ENCODE results near the gene SRSF1. TPM values are rescaled to one million over a fixed set of nuclear protein-coding genes. Genes with fewer than 3 reads are reported as not detected.

SRSF1 gene
- 203 TPM for polyA plus RNA-seq (2012; ENCODE audit: insufficient read length, low read depth)

- TF ChIP-seq REST (IDR thresholded peaks at IDR 0.05; ENCODE audit: insufficient read depth in 1 of 2, low read depth in 2 of 2, low read length in 2 of 2), result peak in 1 of 2 experiments; percentile 13; a peak in 1 of 4 replicates
- peak; percentile 83 for TF ChIP-seq FOXP2 (optimal IDR thresholded peaks at IDR 0.05; ENCODE audit: borderline replicate concordance, extremely low read depth, extremely low read length, insufficient read depth)
- peak; percentile 94 for TF ChIP-seq POLR2AphosphoS5 (IDR thresholded peaks at IDR 0.05; ENCODE audit: low read depth, low read length)
- peak; percentile 98 for TF ChIP-seq TAF1 (IDR thresholded peaks at IDR 0.05; ENCODE audit: borderline replicate concordance, insufficient read depth, low read length)
- TF ChIP-seq SIN3A (IDR thresholded peaks at IDR 0.05; ENCODE audit: borderline replicate concordance, insufficient read depth, low read length), result peak; percentile 73; the same call in 1 of the 2 replicates
Observed at GRCh38 chr17:58006924-58007780, at the start of gene SRSF1. Gene SRSF1 (minus strand): TSS chr17:58007246. CDS start chr17:58007137, 109 bp downstream.

- no peak for TF ChIP-seq SIN3A (IDR thresholded peaks at IDR 0.05; ENCODE audit: borderline replicate concordance, insufficient read depth, low read length)
- TF ChIP-seq REST (IDR thresholded peaks at IDR 0.05; ENCODE audit: insufficient read depth in 1 of 2, low read depth in 2 of 2, low read length in 2 of 2), result no peak
- TF ChIP-seq TAF1 (IDR thresholded peaks at IDR 0.05; ENCODE audit: borderline replicate concordance, insufficient read depth, low read length), result no peak
- no peak for TF ChIP-seq FOXP2 (optimal IDR thresholded peaks at IDR 0.05; ENCODE audit: borderline replicate concordance, extremely low read depth, extremely low read length, insufficient read depth)
- TF ChIP-seq POLR2AphosphoS5 (IDR thresholded peaks at IDR 0.05; ENCODE audit: low read depth, low read length), result no peak
Observed at GRCh38 chr17:58056476-58056875, 49.4 kb upstream of the SRSF1 start.

- TF ChIP-seq SIN3A (IDR thresholded peaks at IDR 0.05; ENCODE audit: borderline replicate concordance, insufficient read depth, low read length) (no peak), FOXP2 (optimal IDR thresholded peaks at IDR 0.05; ENCODE audit: borderline replicate concordance, extremely low read depth, extremely low read length, insufficient read depth) (no peak), POLR2AphosphoS5 (IDR thresholded peaks at IDR 0.05; ENCODE audit: low read depth, low read length) (no peak), TAF1 (IDR thresholded peaks at IDR 0.05; ENCODE audit: borderline replicate concordance, insufficient read depth, low read length) (no peak), REST (IDR thresholded peaks at IDR 0.05; ENCODE audit: insufficient read depth in 1 of 2, low read depth in 2 of 2, low read length in 2 of 2) (no peak)
Observed at GRCh38 chr17:58054641-58055040, 47.6 kb upstream of the SRSF1 start.

GRCh38 chr17:58052945-58053715 is 46.1 kb upstream of the SRSF1 start:
- no peak for TF ChIP-seq POLR2AphosphoS5 (IDR thresholded peaks at IDR 0.05; ENCODE audit: low read depth, low read length)
- no peak for TF ChIP-seq TAF1 (IDR thresholded peaks at IDR 0.05; ENCODE audit: borderline replicate concordance, insufficient read depth, low read length)

- no peak for TF ChIP-seq REST (IDR thresholded peaks at IDR 0.05; ENCODE audit: insufficient read depth in 1 of 2, low read depth in 2 of 2, low read length in 2 of 2)
- no peak for TF ChIP-seq FOXP2 (optimal IDR thresholded peaks at IDR 0.05; ENCODE audit: borderline replicate concordance, extremely low read depth, extremely low read length, insufficient read depth)
- TF ChIP-seq TAF1 (IDR thresholded peaks at IDR 0.05; ENCODE audit: borderline replicate concordance, insufficient read depth, low read length), result no peak
- TF ChIP-seq SIN3A (IDR thresholded peaks at IDR 0.05; ENCODE audit: borderline replicate concordance, insufficient read depth, low read length), result no peak
- no peak for TF ChIP-seq POLR2AphosphoS5 (IDR thresholded peaks at IDR 0.05; ENCODE audit: low read depth, low read length)
Observed at GRCh38 chr17:58052407-58052806, 45.4 kb upstream of the SRSF1 start.

All from PFSK-1 (cell line).